Putamen (tissue), 1 donor: ENCODE measurements around the gene NALCN.

Experiments used
- DNase-seq: peaks from one replicate; pipeline ENCODE4 v3.0.0-alpha.2; 2016; ENCODE audit warnings: low spot score

The NALCN gene

GRCh38 chr13:101204270-101205020 is 211.9 kb downstream of the NALCN start:
- DNase-seq = no peak

- DNase-seq = no peak
Observed at GRCh38 chr13:101202590-101202989, 213.7 kb downstream of the NALCN start.

GRCh38 chr13:101190976-101191375 is 225.3 kb downstream of the NALCN start:
- DNase-seq = no peak

- no peak for DNase-seq
Observed at GRCh38 chr13:101190337-101190736, 226.0 kb downstream of the NALCN start.

- DNase-seq = no peak
Observed at GRCh38 chr13:101185606-101186005, 230.7 kb downstream of the NALCN start.

- DNase-seq = no peak
Observed at GRCh38 chr13:101181076-101181685, 235.1 kb downstream of the NALCN start.

GRCh38 chr13:101179021-101179420 is 237.3 kb downstream of the NALCN start:
- DNase-seq = no peak

- DNase-seq = peak; percentile 24
Observed at GRCh38 chr13:101178406-101178805, 237.9 kb downstream of the NALCN start.

- no peak for DNase-seq
Observed at GRCh38 chr13:101170306-101170705, 246.0 kb downstream of the NALCN start.

- no peak for DNase-seq
Observed at GRCh38 chr13:101157261-101157660, 259.0 kb downstream of the NALCN start.

- DNase-seq = no peak
Observed at GRCh38 chr13:101155920-101156319, 260.4 kb downstream of the NALCN start.

- DNase-seq = no peak
Observed at GRCh38 chr13:101152184-101152583, 264.1 kb downstream of the NALCN start.

GRCh38 chr13:101150998-101151397 is 265.3 kb downstream of the NALCN start:
- peak; percentile 10 for DNase-seq

GRCh38 chr13:101149735-101150384 is 266.4 kb downstream of the NALCN start:
- no peak for DNase-seq

- no peak for DNase-seq
Observed at GRCh38 chr13:101146101-101146898, 270.0 kb downstream of the NALCN start.

- DNase-seq = peak; percentile 51
Observed at GRCh38 chr13:101144808-101145419, 271.4 kb downstream of the NALCN start.

- no peak for DNase-seq
Observed at GRCh38 chr13:101140936-101141335, 275.4 kb downstream of the NALCN start.

GRCh38 chr13:101140087-101140770 is 276.1 kb downstream of the NALCN start:
- no peak for DNase-seq

- peak; percentile 16 for DNase-seq
Observed at GRCh38 chr13:101139081-101139480, 277.2 kb downstream of the NALCN start.

GRCh38 chr13:101127741-101128353 is 288.5 kb downstream of the NALCN start:
- peak; percentile 47 for DNase-seq

GRCh38 chr13:101123028-101123427 is 293.3 kb downstream of the NALCN start:
- DNase-seq = no peak
